ENCODE data around the gene SLAMF1.
"Not testable (repeated sequence)": the region's sequence is repeated elsewhere in the genome, so short reads cannot be mapped to it uniquely, and the experiment has no call there.

SLAMF1 gene

GRCh38 chr1:160560806-160561205 is 86.0 kb downstream of the SLAMF1 start:
- Histone ChIP-seq H3K4me2 (ENCODE audit: insufficient read depth, low read length, poor library complexity, severe bottlenecking) (no peak overlapping the region), H3K9ac (ENCODE audit: low read depth, low read length, poor library complexity) (no peak overlapping the region), H2BK12ac (ENCODE audit: low read length) (no peak overlapping the region), H3K14ac (ENCODE audit: low read length) (no peak overlapping the region), H2AFZ (ENCODE audit: low read length) (no peak overlapping the region), H3K9me3 (replicated peaks in 1 of 2; ENCODE audit: control insufficient read depth in 2 of 2, insufficient read depth in 1 of 2, low read depth in 1 of 2, low read length in 2 of 2) (no peaks in the 10 kb centered on the region), H3K4me3 (ENCODE audit: low read length in 2 of 2) (no peak overlapping the region), H2BK120ac (ENCODE audit: low read depth, low read length) (no peak overlapping the region), H2BK15ac (ENCODE audit: low read length) (no peak overlapping the region), H2BK5ac (ENCODE audit: low read length) (no peak overlapping the region), H3K23ac (ENCODE audit: low read depth, low read length, poor library complexity) (no peak overlapping the region), H3K4me1 (ENCODE audit: control insufficient read depth in 2 of 2, insufficient read depth in 1 of 2, low read depth in 1 of 2, low read length in 2 of 2) (no peaks in the 10 kb centered on the region), H3K27ac (replicated peaks; ENCODE audit: low read length) (no peak overlapping the region), H4K8ac (ENCODE audit: low read depth, low read length) (no peak overlapping the region), H3K79me1 (ENCODE audit: low read depth, low read length) (no peaks in the 10 kb centered on the region), H2AK5ac (ENCODE audit: low read depth, low read length) (no peak overlapping the region), H3K27me3 (ENCODE audit: control insufficient read depth in 3 of 3, insufficient read depth in 3 of 3, low read depth in 1 of 3, low read length in 3 of 3) (no peaks in the 10 kb centered on the region), H3K18ac (ENCODE audit: low read length) (no peak overlapping the region), H4K91ac (ENCODE audit: low read depth, low read length, poor library complexity) (no peak overlapping the region), H3K4ac (ENCODE audit: low read length) (no peak overlapping the region), H3K36me3 (replicated peaks in 1 of 2; ENCODE audit: control insufficient read depth in 2 of 2, insufficient read depth in 2 of 2, low read length in 2 of 2) (no peaks in the 10 kb centered on the region)
- no peak for DNase-seq (ENCODE audit: low spot score)

- H4K91ac ChIP-seq (ENCODE audit: low read depth, low read length, poor library complexity), result no peak overlapping the region
- no peaks in the 10 kb centered on the region for H3K36me3 ChIP-seq (replicated peaks in 1 of 2; ENCODE audit: control insufficient read depth in 2 of 2, insufficient read depth in 2 of 2, low read length in 2 of 2)
- H2BK12ac ChIP-seq (ENCODE audit: low read length), result no peak overlapping the region
- no peak overlapping the region for H2AFZ ChIP-seq (ENCODE audit: low read length)
- H4K8ac ChIP-seq (ENCODE audit: low read depth, low read length), result no peak overlapping the region
- no peak overlapping the region for H3K23ac ChIP-seq (ENCODE audit: low read depth, low read length, poor library complexity)
- H3K18ac ChIP-seq (ENCODE audit: low read length), result no peak overlapping the region
- no peak overlapping the region for H3K4me3 ChIP-seq (ENCODE audit: low read length in 2 of 2)
- H3K14ac ChIP-seq (ENCODE audit: low read length), result no peak overlapping the region
- H2BK120ac ChIP-seq (ENCODE audit: low read depth, low read length), result no peak overlapping the region
- H3K4me2 ChIP-seq (ENCODE audit: insufficient read depth, low read length, poor library complexity, severe bottlenecking), result no peak overlapping the region
- H3K27me3 ChIP-seq (ENCODE audit: control insufficient read depth in 3 of 3, insufficient read depth in 3 of 3, low read depth in 1 of 3, low read length in 3 of 3), result no peaks in the 10 kb centered on the region
- H3K4ac ChIP-seq (ENCODE audit: low read length), result no peak overlapping the region
- no peak overlapping the region for H3K9ac ChIP-seq (ENCODE audit: low read depth, low read length, poor library complexity)
- no peaks in the 10 kb centered on the region for H3K79me1 ChIP-seq (ENCODE audit: low read depth, low read length)
- no peak for DNase-seq (ENCODE audit: low spot score)
- H3K4me1 ChIP-seq (ENCODE audit: control insufficient read depth in 2 of 2, insufficient read depth in 1 of 2, low read depth in 1 of 2, low read length in 2 of 2), result no peaks in the 10 kb centered on the region
- H2BK5ac ChIP-seq (ENCODE audit: low read length), result no peak overlapping the region
- no CpG with 5 or more reads among the region's 4 CpGs for WGBS, 2 donors (ENCODE audit: extremely low coverage in 2 of 2, insufficient read length in 2 of 2, insufficient replicate concordance in 1 of 2)
- no peaks in the 10 kb centered on the region for H3K9me3 ChIP-seq (replicated peaks in 1 of 2; ENCODE audit: control insufficient read depth in 2 of 2, insufficient read depth in 1 of 2, low read depth in 1 of 2, low read length in 2 of 2)
- H2BK15ac ChIP-seq (ENCODE audit: low read length), result no peak overlapping the region
- H3K27ac ChIP-seq (replicated peaks; ENCODE audit: low read length), result no peak overlapping the region
- H2AK5ac ChIP-seq (ENCODE audit: low read depth, low read length), result no peak overlapping the region
Observed at GRCh38 chr1:160560045-160560705, 86.7 kb downstream of the SLAMF1 start.

GRCh38 chr1:160559437-160559836 is 87.4 kb downstream of the SLAMF1 start:
- not testable (repeated sequence) for H4K91ac ChIP-seq (ENCODE audit: low read depth, low read length, poor library complexity); H3K14ac ChIP-seq (ENCODE audit: low read length); H3K27ac ChIP-seq (replicated peaks; ENCODE audit: low read length); H3K27me3 ChIP-seq (ENCODE audit: control insufficient read depth in 3 of 3, insufficient read depth in 3 of 3, low read depth in 1 of 3, low read length in 3 of 3); H3K4me2 ChIP-seq (ENCODE audit: insufficient read depth, low read length, poor library complexity, severe bottlenecking); H3K36me3 ChIP-seq (replicated peaks in 1 of 2; ENCODE audit: control insufficient read depth in 2 of 2, insufficient read depth in 2 of 2, low read length in 2 of 2); H3K4me1 ChIP-seq (ENCODE audit: control insufficient read depth in 2 of 2, insufficient read depth in 1 of 2, low read depth in 1 of 2, low read length in 2 of 2); H2AK5ac ChIP-seq (ENCODE audit: low read depth, low read length); H3K9me3 ChIP-seq (replicated peaks in 1 of 2; ENCODE audit: control insufficient read depth in 2 of 2, insufficient read depth in 1 of 2, low read depth in 1 of 2, low read length in 2 of 2); DNase-seq (ENCODE audit: low spot score); H3K18ac ChIP-seq (ENCODE audit: low read length); H2AFZ ChIP-seq (ENCODE audit: low read length); H2BK12ac ChIP-seq (ENCODE audit: low read length); H4K8ac ChIP-seq (ENCODE audit: low read depth, low read length); H2BK120ac ChIP-seq (ENCODE audit: low read depth, low read length); H3K4ac ChIP-seq (ENCODE audit: low read length); H3K9ac ChIP-seq (ENCODE audit: low read depth, low read length, poor library complexity); H3K23ac ChIP-seq (ENCODE audit: low read depth, low read length, poor library complexity); H2BK15ac ChIP-seq (ENCODE audit: low read length); H2BK5ac ChIP-seq (ENCODE audit: low read length); H3K4me3 ChIP-seq (ENCODE audit: low read length in 2 of 2); H3K79me1 ChIP-seq (ENCODE audit: low read depth, low read length)
- no CpG with 5 or more reads among the region's 3 CpGs for WGBS, 2 donors (ENCODE audit: extremely low coverage in 2 of 2, insufficient read length in 2 of 2, insufficient replicate concordance in 1 of 2)

- H3K9ac ChIP-seq (ENCODE audit: low read depth, low read length, poor library complexity), result no peak overlapping the region
- no peaks in the 10 kb centered on the region for H3K4me1 ChIP-seq (ENCODE audit: control insufficient read depth in 2 of 2, insufficient read depth in 1 of 2, low read depth in 1 of 2, low read length in 2 of 2)
- no peak overlapping the region for H2AK5ac ChIP-seq (ENCODE audit: low read depth, low read length)
- no peak overlapping the region for H3K23ac ChIP-seq (ENCODE audit: low read depth, low read length, poor library complexity)
- no CpG with 5 or more reads among the region's 4 CpGs for WGBS, 2 donors (ENCODE audit: extremely low coverage in 2 of 2, insufficient read length in 2 of 2, insufficient replicate concordance in 1 of 2)
- no peak overlapping the region for H3K18ac ChIP-seq (ENCODE audit: low read length)
- no peak overlapping the region for H4K8ac ChIP-seq (ENCODE audit: low read depth, low read length)
- no peak overlapping the region for H2BK120ac ChIP-seq (ENCODE audit: low read depth, low read length)
- H3K4ac ChIP-seq (ENCODE audit: low read length), result no peak overlapping the region
- no peaks in the 10 kb centered on the region for H3K9me3 ChIP-seq (replicated peaks in 1 of 2; ENCODE audit: control insufficient read depth in 2 of 2, insufficient read depth in 1 of 2, low read depth in 1 of 2, low read length in 2 of 2)
- no peak overlapping the region for H2AFZ ChIP-seq (ENCODE audit: low read length)
- no peak for DNase-seq (ENCODE audit: low spot score)
- no peaks in the 10 kb centered on the region for H3K27me3 ChIP-seq (ENCODE audit: control insufficient read depth in 3 of 3, insufficient read depth in 3 of 3, low read depth in 1 of 3, low read length in 3 of 3)
- H3K4me3 ChIP-seq (ENCODE audit: low read length in 2 of 2), result no peak overlapping the region
- H3K36me3 ChIP-seq (replicated peaks in 1 of 2; ENCODE audit: control insufficient read depth in 2 of 2, insufficient read depth in 2 of 2, low read length in 2 of 2), result no peaks in the 10 kb centered on the region
- H3K14ac ChIP-seq (ENCODE audit: low read length), result no peak overlapping the region
- H2BK15ac ChIP-seq (ENCODE audit: low read length), result no peak overlapping the region
- no peak overlapping the region for H2BK12ac ChIP-seq (ENCODE audit: low read length)
- no peak overlapping the region for H4K91ac ChIP-seq (ENCODE audit: low read depth, low read length, poor library complexity)
- H3K4me2 ChIP-seq (ENCODE audit: insufficient read depth, low read length, poor library complexity, severe bottlenecking), result no peak overlapping the region
- H3K27ac ChIP-seq (replicated peaks; ENCODE audit: low read length), result no peak overlapping the region
- no peak overlapping the region for H2BK5ac ChIP-seq (ENCODE audit: low read length)
- no peaks in the 10 kb centered on the region for H3K79me1 ChIP-seq (ENCODE audit: low read depth, low read length)
Observed at GRCh38 chr1:160558660-160559380, 88.0 kb downstream of the SLAMF1 start.
